Prostate gland (tissue), 2 donors: ENCODE measurements around the gene EIF2B5. TPM values are rescaled to one million over a fixed set of nuclear protein-coding genes. Genes with fewer than 3 reads are reported as not detected.

Source experiments
- DNase-seq: peaks from one replicate; pipeline ENCODE4 v3.0.0-alpha.2; 2019; ENCODE audit warnings: low spot score
- H3K27ac ChIP-seq, 2 donors: fragments of 200-600 bp; sonication (generic); 2 replicates each; pipeline ENCODE4 v1.5.1; 2017 to 2019
- H3K27me3 ChIP-seq: fragments of 200-600 bp; sonication (generic); replicated peaks from 2 replicates; pipeline ENCODE4 v1.5.1; 2019; ENCODE audit not compliant: insufficient read depth
- H3K36me3 ChIP-seq, 2 donors: fragments of 200-600 bp; sonication (generic); 1 replicate in 1 of 2; 2 replicates in 1 of 2; pipeline versions ENCODE4 v1.5.1 to v1.8.1; 2017 to 2019
- H3K4me1 ChIP-seq: fragments of 200-600 bp; sonication (generic); replicated peaks from 2 replicates; pipeline ENCODE4 v1.5.1; 2019
- H3K4me3 ChIP-seq, 2 donors: fragments of 200-600 bp; sonication (generic); 2 replicates each; pipeline ENCODE4 v1.5.1; 2017 to 2019
- H3K9me3 ChIP-seq: fragments of 200-600 bp; sonication (generic); 2 replicates; pipeline ENCODE4 v1.5.1; 2017
- CTCF ChIP-seq, 4 experiments: fragments of 200-600 bp in 2 of 4; fragments of 450-650 bp in 2 of 4; sonication (generic) in 2 of 4; IDR thresholded peaks; 1 replicate in 3 of 4; 2 replicates in 1 of 4; pipeline ENCODE4 v1.5.1; 2016 to 2019; ENCODE audit warnings: antibody characterized with exemption in 4 of 4, mild to moderate bottlenecking in 2 of 4, moderate library complexity in 2 of 4
- POLR2A ChIP-seq: fragments of 450-650 bp; IDR thresholded peaks from one replicate; pipeline ENCODE4 v1.6.1; 2016; ENCODE audit warnings: antibody characterized with exemption, mild to moderate bottlenecking
- POLR2AphosphoS5 ChIP-seq: sonication (generic); formaldehyde crosslinking; IDR thresholded peaks from one replicate; pipeline ENCODE4 v1.6.1; 2017; ENCODE audit warnings: antibody characterized with exemption
- WGBS: methylation state at CpG from one replicate; pipeline ENCODE4 v1.1.5; 2018; 5-methylcytosine and 5-hydroxymethylcytosine counted together
- intact Hi-C: fragments of 100-400 bp; cut with DNase I; formaldehyde crosslinking; loops from one replicate; pipeline ENCODE4 v1.14.2; 2022
- total RNA-seq, 2 donors: library from RNA; depleted of rRNA; stranded (reverse); fragments of >200 nt; gene quantifications; one replicate each; pipeline ENCODE4 v1.1.0, GENCODE V29; 2016

The EIF2B5 gene
- total RNA-seq, 2 donors from 2014 or later: 54.9 to 61.5 TPM

- H3K27me3 ChIP-seq: no peaks in the 10 kb centered on the region
- H3K4me3 ChIP-seq: no peak overlapping the region
- H3K4me1 ChIP-seq: no peaks in the 10 kb centered on the region
- H3K36me3 ChIP-seq: peaks cover 36 to 46% of the 10 kb centered on the region in 2 donors
- WGBS: 90% methylated on average over 6 of the region's 6 CpGs
- intact Hi-C loops: no loop called here
- H3K9me3 ChIP-seq: no peaks in the 10 kb centered on the region
- no peak for TF ChIP-seq POLR2A
- no peak for TF ChIP-seq CTCF (IDR thresholded peaks at IDR 0.05)
- no peak for TF ChIP-seq POLR2AphosphoS5
- DNase-seq: no peak
- H3K27ac ChIP-seq: no peak overlapping the region
These were observed 31.5 kb downstream of the EIF2B5 start for GRCh38 chr3:184166671-184167070.

GRCh38 chr3:184167786-184168185 is 32.6 kb downstream of the EIF2B5 start:
- WGBS: 94% methylated on average over 8 of the region's 8 CpGs
- Histone ChIP-seq H3K27ac (no peak overlapping the region), H3K36me3 (peaks cover 36 to 50% of the 10 kb centered on the region in 2 donors), H3K4me1 (no peaks in the 10 kb centered on the region), H3K4me3 (no peak overlapping the region), H3K9me3 (no peaks in the 10 kb centered on the region), H3K27me3 (no peaks in the 10 kb centered on the region)
- DNase-seq: no peak
- no peak for TF ChIP-seq POLR2AphosphoS5
- TF ChIP-seq POLR2A: no peak
- TF ChIP-seq CTCF (IDR thresholded peaks at IDR 0.05): no peak
- intact Hi-C loops: no loop called here

GRCh38 chr3:184168363-184169120 is 33.4 kb downstream of the EIF2B5 start:
- WGBS: 68% methylated on average over 9 of the region's 9 CpGs
- TF ChIP-seq CTCF (IDR thresholded peaks at IDR 0.05) (no peak), POLR2A (no peak), POLR2AphosphoS5 (no peak)
- peaks cover under 1% of the 10 kb centered on the region for H3K4me1 ChIP-seq
- H3K4me3 ChIP-seq: no peak overlapping the region
- no peaks in the 10 kb centered on the region for H3K9me3 ChIP-seq
- no peak overlapping the region for H3K27ac ChIP-seq
- H3K27me3 ChIP-seq: no peaks in the 10 kb centered on the region
- intact Hi-C loops: no loop called here
- no peak for DNase-seq
- peaks cover 36 to 50% of the 10 kb centered on the region in 2 donors for H3K36me3 ChIP-seq

- Histone ChIP-seq H3K4me1 (peaks cover 6% of the 10 kb centered on the region), H3K27ac (no peak overlapping the region), H3K4me3 (no peak overlapping the region), H3K27me3 (no peaks in the 10 kb centered on the region), H3K9me3 (no peaks in the 10 kb centered on the region), H3K36me3 (peaks cover 22 to 37% of the 10 kb centered on the region in 2 donors)
- WGBS: 87% methylated on average over 64 of the region's 66 CpGs
- intact Hi-C loops: loop anchor here (5.0 kb wide), 1 partner anchor 127 kb away; the partner anchor contains the start of gene PSMD2
- TF ChIP-seq CTCF (IDR thresholded peaks at IDR 0.05) (no peak), POLR2A (no peak), POLR2AphosphoS5 (no peak)
- DNase-seq: no peak
These were observed 35.0 kb downstream of the EIF2B5 start for GRCh38 chr3:184169896-184170875.
